Heart right ventricle (tissue), 16 donors: ENCODE results near the gene M1AP. TPM values are rescaled to one million over a fixed set of nuclear protein-coding genes. Genes with fewer than 3 reads are reported as not detected.

Experiments used
- ATAC-seq, 8 donors: fragments of 200-7000 bp; cut with Tn5 transposase; one replicate each; pipeline ENCODE4 v1.9.1; 2020; ENCODE audit warnings: mild to moderate bottlenecking in 8 of 8, moderate library complexity in 8 of 8, moderate number of reproducible peaks in 1 of 8
- DNase-seq, 2 donors: peaks; one replicate each; pipeline ENCODE4 v3.0.0-alpha.2; 2020
- H3K27ac ChIP-seq, 10 donors: fragments of 200-600 bp; sonication (generic) in 2 of 10; one replicate each; pipeline versions ENCODE4 v1.5.0 to v1.8.0; 2020 to 2022; ENCODE audit warnings: mild to moderate bottlenecking in 3 of 10
- H3K27me3 ChIP-seq, 7 donors: fragments of 200-600 bp; one replicate each; pipeline ENCODE4 v1.8.0; 2021 to 2022; ENCODE audit warnings: mild to moderate bottlenecking in 2 of 7
- H3K36me3 ChIP-seq, 9 donors: fragments of 200-600 bp; sonication (generic) in 1 of 9; one replicate each; pipeline versions ENCODE4 v1.5.0 to v1.8.0; 2020 to 2022; ENCODE audit warnings: mild to moderate bottlenecking in 2 of 9
- H3K4me1 ChIP-seq, 9 donors: fragments of 200-600 bp; sonication (generic) in 1 of 9; one replicate each; pipeline versions ENCODE4 v1.5.0 to v1.8.0; 2020 to 2022; ENCODE audit warnings: mild to moderate bottlenecking in 4 of 9
- H3K4me3 ChIP-seq, 10 donors: fragments of 200-600 bp; sonication (generic) in 2 of 10; one replicate each; pipeline versions ENCODE4 v1.5.0 to v1.8.0; 2020 to 2022; ENCODE audit warnings: mild to moderate bottlenecking in 7 of 10, moderate library complexity in 2 of 10
- H3K9me3 ChIP-seq, 11 donors: fragments of 200-600 bp in 10 of 11; sonication (generic) in 2 of 11; one replicate each; pipeline versions ENCODE4 v1.5.0 to v1.8.0; 2013 to 2022; ENCODE audit warnings: mild to moderate bottlenecking in 2 of 11, control low read depth in 1 of 11, moderate library complexity in 1 of 11
- CTCF ChIP-seq, 9 donors: fragments of 200-600 bp; sonication (generic) in 2 of 9; IDR thresholded peaks; one replicate each; pipeline versions ENCODE4 v1.5.0 to v1.8.0; 2021 to 2022; ENCODE audit warnings: antibody characterized with exemption in 9 of 9, mild to moderate bottlenecking in 5 of 9, moderate library complexity in 1 of 9
- WGBS, 2 donors: extraction: QIAGEN DNeasy Blood & Tissue Kit; methylation state at CpG; one replicate each; pipeline ENCODE4 v1.1.7; 2013; ENCODE audit warnings: inconsistent platforms in 1 of 2; 5-methylcytosine and 5-hydroxymethylcytosine counted together
- intact Hi-C, 10 donors: fragments of 100-400 bp; cut with DNase I; formaldehyde crosslinking; loops; one replicate each; pipeline versions ENCODE4 v1.11.1 to v1.14.2; 2022
- polyA plus RNA-seq, 2 donors: library from polyadenylated mRNA; stranded (reverse); fragments of 200-250 nt; gene quantifications; one replicate each; pipeline ENCODE4 v1.2.3, GENCODE V29; 2013
- total RNA-seq, 10 donors: library from RNA; stranded (reverse); fragmentation: NEBNext Ultra II Directional in 3 of 10; extraction: Animal tissue kit (Norgen Biotek cat#: 25700) in 3 of 10; gene quantifications; one replicate each; pipeline versions ENCODE4 v1.2.1 to v1.2.4, GENCODE V29; 2021 to 2023
- donor health status: Arrhythmogenic right ventricular cardiomyopathy.
- donor health status: ischemic (EF 13 %, LVEDD 7.1; RV severe dilation, severe dysfunction).
- donor health status: healthy with polysubstance abuse.
- donor health status: DM: no; HTN: yes; CAD: no.
- donor health status: DM: no; HTN: no; CAD: no.
- donor health status: ischemic (EF 25% LVEDD 6.9; RV normal size, moderate dysfunction).
- donor health status: ischemic (EF 25% LVEDD 5.7; RV mildly dilated, moderate dysfunction).
- donor health status: healthy.
- donor health status: DM: yes; HTN: yes; CAD: no.
- donor health status: Ischemic cardiomyopathy.
- donor health status: ischemic (EF 35%, LVEDD 5.7; RV mildly dilated, moderate dysfunction).
- donor health status: nonischemic (EF 11% LVEDD 7.7; RV severe dilation, severe dysfunction).
- donor health status: DM: yes; HTN: yes; CAD: no.
- donor health status: PGD.
- donor health status: ischemic (EF 29% LVEDD 5.4; RV normal size, mild dysfunction).
- donor health status: nonischemic (EF 23%, LVEDD 6.1; RV moderate dilation, normal function).

Gene M1AP
- total and polyA plus RNA-seq, 12 donors, result 0.03 to 0.44 (median 0.18) TPM; not detected in 7

- Histone ChIP-seq H3K4me1 (no peaks in the 10 kb centered on the region), H3K9me3 (no peaks in the 10 kb centered on the region), H3K27me3 (peaks cover 0 to 3% (median 0%) of the 10 kb centered on the region in 7 donors), H3K36me3 (no peaks in the 10 kb centered on the region), H3K4me3 (no peak overlapping the region), H3K27ac (no peak overlapping the region)
- no peak for DNase-seq
- 79 to 80% methylated on average over 5 of the region's 5 CpGs for WGBS, 2 donors
- TF ChIP-seq CTCF (IDR thresholded peaks at IDR 0.05), result no peak
- intact Hi-C loops, result no loop called here
- ATAC-seq, result no peak
Observed at GRCh38 chr2:74625658-74626425, 22.3 kb downstream of the M1AP start.

- no peak for TF ChIP-seq CTCF (IDR thresholded peaks at IDR 0.05)
- Histone ChIP-seq H3K36me3 (no peaks in the 10 kb centered on the region), H3K9me3 (no peaks in the 10 kb centered on the region), H3K4me3 (no peak overlapping the region), H3K27me3 (peaks cover 0 to 25% (median 10%) of the 10 kb centered on the region in 7 donors), H3K4me1 (peaks cover 0 to 11% (median 0%) of the 10 kb centered on the region in 9 donors), H3K27ac (no peak overlapping the region)
- ATAC-seq (no peak), DNase-seq (no peak)
- intact Hi-C loops, result no loop called here
- 85 to 87% methylated on average over 12 of the region's 12 CpGs for WGBS, 2 donors
Observed at GRCh38 chr2:74620671-74621070, 27.5 kb downstream of the M1AP start.

GRCh38 chr2:74619651-74620297, 28.4 kb downstream of the M1AP start:
- no peak overlapping the region for H3K4me3 ChIP-seq
- peaks cover 0 to 11% (median 0%) of the 10 kb centered on the region in 9 donors for H3K4me1 ChIP-seq
- WGBS, 2 donors, result 85 to 86% methylated on average over 5 of the region's 5 CpGs
- H3K9me3 ChIP-seq, result no peaks in the 10 kb centered on the region
- ATAC-seq (no peak), DNase-seq (no peak)
- TF ChIP-seq CTCF (IDR thresholded peaks at IDR 0.05), result no peak
- no peaks in the 10 kb centered on the region for H3K36me3 ChIP-seq
- intact Hi-C loops, result no loop called here
- no peak overlapping the region for H3K27ac ChIP-seq
- peaks cover 0 to 32% (median 18%) of the 10 kb centered on the region in 7 donors for H3K27me3 ChIP-seq

- Histone ChIP-seq H3K27ac (no peak overlapping the region), H3K4me3 (no peak overlapping the region), H3K27me3 (peaks cover 0 to 44% (median 30%) of the 10 kb centered on the region in 7 donors), H3K9me3 (no peaks in the 10 kb centered on the region), H3K4me1 (peaks cover 0 to 11% (median 0%) of the 10 kb centered on the region in 9 donors), H3K36me3 (no peaks in the 10 kb centered on the region)
- intact Hi-C loops, result no loop called here
- 69 to 77% methylated on average over 6 of the region's 6 CpGs for WGBS, 2 donors
- DNase-seq (no peak), ATAC-seq (no peak)
- TF ChIP-seq CTCF (IDR thresholded peaks at IDR 0.05), result no peak
Observed at GRCh38 chr2:74618410-74619083, 29.6 kb downstream of the M1AP start.
